ENCODE measurements around the gene PRKCA.

- TF ChIP-seq ZNF274 (IDR thresholded peaks at IDR 0.05; ENCODE audit: low read depth, low read length) (no peak), SUZ12 (IDR thresholded peaks at IDR 0.05; ENCODE audit: extremely low read depth, insufficient read depth, insufficient read length) (no peak)
Measured at GRCh38 chr17:66540131-66540781, 237.8 kb downstream of the PRKCA start.

Measured in NT2/D1 (cell line).